Stimulated activated naive CD8-positive, alpha-beta T cell treated with anti-CD3 and anti-CD28 coated beads, Interleukin-15, Interleukin-2, amounts not matched to agents 100 ng/mL and 50 ng/mL, for 24 hours (primary cell): ENCODE results near the gene EVI2B.
"Not testable (repeated sequence)": the region's sequence is repeated elsewhere in the genome, so short reads cannot be mapped to it uniquely, and the experiment has no call there.

Experiments used
- H3K27ac Mint-ChIP-seq: one replicate; pipeline ENCODE4 v1.8.0; 2021; ENCODE audit warnings: mild to moderate bottlenecking, mixed read lengths
- H3K27me3 Mint-ChIP-seq: one replicate; pipeline ENCODE4 v1.8.0; 2021; ENCODE audit warnings: mixed read lengths
- H3K36me3 Mint-ChIP-seq: one replicate; pipeline ENCODE4 v1.8.0; 2021; ENCODE audit warnings: low read depth, mixed read lengths
- H3K4me1 Mint-ChIP-seq: one replicate; pipeline ENCODE4 v1.8.0; 2021; ENCODE audit warnings: low read depth, mixed read lengths
- H3K4me3 Mint-ChIP-seq: one replicate; pipeline ENCODE4 v1.8.0; 2021; ENCODE audit warnings: mild to moderate bottlenecking, mixed read lengths
- H3K9me3 Mint-ChIP-seq: one replicate; pipeline ENCODE4 v1.8.0; 2021; ENCODE audit warnings: mixed read lengths

The EVI2B gene

DNA sequence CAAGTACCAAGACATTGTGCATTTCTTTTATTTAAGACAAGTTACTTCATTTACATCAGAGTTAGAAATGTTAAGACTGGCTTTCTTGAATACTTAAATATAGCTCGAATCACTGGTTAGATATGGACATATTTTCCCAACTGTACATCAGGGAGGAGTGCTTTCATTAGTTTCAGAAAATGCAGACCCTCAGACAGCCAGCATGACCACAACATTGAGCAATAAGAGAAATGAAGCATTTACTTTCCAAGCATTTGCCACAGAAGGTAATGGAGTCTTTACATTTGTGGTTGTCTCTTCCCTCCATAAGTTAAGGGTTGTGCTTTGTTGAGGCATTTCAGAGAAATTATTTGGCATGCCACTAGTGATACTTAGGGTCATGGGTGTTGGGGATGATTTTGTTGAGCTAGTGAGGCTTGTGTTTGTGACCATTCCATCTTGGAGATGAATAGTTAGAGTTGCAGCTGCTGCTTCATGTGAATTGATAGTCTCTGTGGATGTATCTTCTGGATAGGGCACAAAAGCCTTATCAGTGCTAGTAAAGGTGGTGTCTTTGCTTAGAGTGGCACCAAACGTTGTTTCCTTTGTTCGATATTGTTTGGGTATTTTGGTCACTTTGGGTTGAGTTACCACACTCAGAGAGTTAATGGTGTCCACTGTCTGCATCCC is 18.9 kb downstream of the EVI2B start:
- peaks cover 10% of the 10 kb centered on the region for H3K36me3 Mint-ChIP-seq
- no peaks in the 10 kb centered on the region for H3K9me3 Mint-ChIP-seq
- no peak overlapping the region for H3K27ac Mint-ChIP-seq
- peaks cover 8% of the 10 kb centered on the region for H3K4me1 Mint-ChIP-seq
- no peak overlapping the region for H3K4me3 Mint-ChIP-seq
- H3K27me3 Mint-ChIP-seq: no peaks in the 10 kb centered on the region

DNA sequence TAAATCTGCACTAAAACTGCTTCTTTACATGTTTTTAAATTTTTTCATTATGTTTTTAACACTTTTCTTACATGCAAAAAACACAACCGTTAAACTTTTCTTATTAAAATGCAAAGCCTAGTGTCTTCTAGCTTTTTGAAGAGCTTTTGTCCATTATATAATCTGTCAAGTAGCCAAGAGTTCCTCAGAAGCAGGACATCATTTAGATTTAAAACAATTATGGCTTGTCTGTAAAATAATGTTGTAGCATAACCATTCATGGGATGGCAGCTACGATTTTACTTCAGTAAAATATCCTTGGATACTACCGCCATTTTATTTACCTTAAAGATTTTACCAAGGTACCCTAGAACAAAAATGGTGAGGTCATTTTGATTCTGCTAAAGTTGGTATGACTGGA is 19.6 kb downstream of the EVI2B start:
- peaks cover 8% of the 10 kb centered on the region for H3K4me1 Mint-ChIP-seq
- no peaks in the 10 kb centered on the region for H3K9me3 Mint-ChIP-seq
- H3K27ac Mint-ChIP-seq: no peak overlapping the region
- peaks cover 11% of the 10 kb centered on the region for H3K36me3 Mint-ChIP-seq
- H3K27me3 Mint-ChIP-seq: no peaks in the 10 kb centered on the region
- no peak overlapping the region for H3K4me3 Mint-ChIP-seq

DNA sequence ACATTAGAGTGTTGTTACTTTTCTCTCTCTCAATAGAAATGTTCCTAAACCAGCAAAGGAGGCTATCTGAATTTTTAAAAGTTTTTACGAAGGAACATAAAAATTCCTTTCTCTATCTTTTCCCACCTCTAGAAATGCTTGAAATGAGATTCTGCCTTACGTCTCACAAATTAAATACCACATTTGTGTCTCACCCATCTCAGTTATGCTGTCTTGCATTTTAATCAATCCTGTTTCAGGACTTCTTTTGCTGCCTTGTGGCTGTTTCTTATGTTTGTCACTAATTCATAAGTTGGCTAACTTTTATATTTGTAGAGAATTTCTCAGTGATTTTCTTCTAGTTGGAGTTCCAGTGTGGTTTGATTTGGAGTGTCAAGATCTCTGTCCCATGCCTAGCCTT is 20.3 kb downstream of the EVI2B start:
- peaks cover 18% of the 10 kb centered on the region for H3K36me3 Mint-ChIP-seq
- H3K27ac Mint-ChIP-seq: no peak overlapping the region

DNA sequence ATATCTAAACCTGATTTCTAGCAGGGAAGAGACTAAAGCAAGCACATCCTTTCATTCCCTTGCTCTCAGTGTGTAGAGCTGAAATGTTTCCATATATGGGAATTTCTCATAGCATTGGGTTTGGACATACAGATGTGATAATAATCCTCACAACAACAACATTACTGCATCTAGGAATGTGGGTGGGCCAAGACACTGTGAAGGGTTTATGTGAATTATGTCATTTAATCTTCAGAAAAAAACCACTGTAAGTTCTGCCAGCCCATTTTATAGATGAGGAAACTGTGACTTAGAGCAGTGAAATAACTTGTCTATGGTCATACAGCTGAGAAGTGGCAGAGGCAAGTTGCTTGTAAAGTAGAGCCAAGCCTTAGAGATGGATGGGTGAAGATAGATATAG is 22.0 kb downstream of the EVI2B start:
- peaks cover 27% of the 10 kb centered on the region for H3K36me3 Mint-ChIP-seq
- no peaks in the 10 kb centered on the region for H3K27me3 Mint-ChIP-seq
- no peak overlapping the region for H3K4me3 Mint-ChIP-seq
- H3K4me1 Mint-ChIP-seq: peaks cover 21% of the 10 kb centered on the region
- H3K27ac Mint-ChIP-seq: no peak overlapping the region
- H3K9me3 Mint-ChIP-seq: no peaks in the 10 kb centered on the region

More for the DNA sequence above, 20.3 kb downstream of the EVI2B start:
- Mint-ChIP-seq H3K4me3 (no peak overlapping the region), H3K9me3 (no peaks in the 10 kb centered on the region), H3K27me3 (no peaks in the 10 kb centered on the region), H3K4me1 (peaks cover 14% of the 10 kb centered on the region)

DNA sequence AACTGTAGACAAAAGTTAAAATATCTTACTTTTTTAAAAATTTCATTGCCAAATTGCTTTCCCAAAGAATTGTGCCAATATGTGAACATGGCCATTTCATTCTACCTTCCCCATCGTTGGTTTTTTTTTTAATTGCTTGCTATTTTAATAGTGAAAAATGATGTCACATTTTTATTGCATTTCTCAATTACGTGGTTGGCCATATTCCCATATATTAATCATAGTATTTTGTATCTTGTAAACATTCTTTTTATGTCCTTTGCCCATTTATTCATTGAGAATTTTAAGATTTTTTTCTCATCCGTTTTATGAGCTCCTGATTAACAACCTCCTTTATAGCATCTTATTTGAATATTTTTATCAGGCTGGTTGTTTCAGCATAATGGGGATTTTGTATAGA is 24.1 kb downstream of the EVI2B start:
- Mint-ChIP-seq H3K4me3 (no peak overlapping the region), H3K9me3 (no peaks in the 10 kb centered on the region), H3K27ac (no peak overlapping the region), H3K27me3 (no peaks in the 10 kb centered on the region), H3K36me3 (peaks cover 30% of the 10 kb centered on the region), H3K4me1 (peaks cover 21% of the 10 kb centered on the region)

DNA sequence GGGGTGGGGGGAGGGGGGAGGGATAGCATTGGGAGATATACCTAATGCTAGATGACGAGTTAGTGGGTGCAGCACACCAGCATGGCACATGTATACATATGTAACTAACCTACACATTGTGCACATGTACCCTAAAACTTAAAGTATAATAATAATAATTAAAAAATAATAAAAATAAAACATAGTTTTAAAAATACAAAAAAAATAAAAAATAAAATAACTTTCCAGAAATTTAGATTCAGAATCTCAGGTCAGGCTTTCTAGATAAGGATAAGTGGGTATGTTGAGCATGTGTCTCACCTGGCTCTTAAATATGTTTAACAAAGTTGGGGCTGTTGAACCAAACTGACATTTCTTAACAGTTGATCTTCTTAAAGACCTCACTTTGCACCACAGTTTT is 25.9 kb downstream of the EVI2B start:
- H3K4me1 Mint-ChIP-seq: peaks cover 21% of the 10 kb centered on the region
- H3K27ac Mint-ChIP-seq: not testable (repeated sequence)

DNA sequence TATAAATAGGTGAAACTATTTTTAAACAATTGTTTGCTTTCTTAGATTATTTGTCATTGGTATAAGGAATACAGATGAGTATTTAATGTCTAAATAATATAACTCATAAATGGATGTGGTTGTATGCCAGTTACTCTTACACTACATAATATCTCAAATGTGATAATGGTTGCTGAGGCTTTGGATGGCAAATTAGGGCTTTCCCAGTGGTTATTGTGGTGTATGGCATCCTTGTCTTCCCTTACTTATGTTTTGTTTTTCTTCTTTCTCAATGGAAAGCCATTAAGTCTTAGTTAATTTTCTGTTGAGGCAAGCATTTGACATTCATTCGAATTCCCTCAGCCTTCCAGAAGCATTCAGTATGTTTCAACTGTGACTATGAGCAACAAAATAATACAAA is 27.3 kb downstream of the EVI2B start:
- Mint-ChIP-seq H3K9me3 (no peaks in the 10 kb centered on the region), H3K4me1 (peaks cover 21% of the 10 kb centered on the region), H3K36me3 (peaks cover 29% of the 10 kb centered on the region), H3K27me3 (no peaks in the 10 kb centered on the region), H3K4me3 (no peak overlapping the region), H3K27ac (no peak overlapping the region)

More for the DNA sequence above, 25.9 kb downstream of the EVI2B start:
- H3K27me3 Mint-ChIP-seq, H3K9me3 Mint-ChIP-seq, H3K4me3 Mint-ChIP-seq: not testable (repeated sequence)
- H3K36me3 Mint-ChIP-seq: peaks cover 25% of the 10 kb centered on the region

DNA sequence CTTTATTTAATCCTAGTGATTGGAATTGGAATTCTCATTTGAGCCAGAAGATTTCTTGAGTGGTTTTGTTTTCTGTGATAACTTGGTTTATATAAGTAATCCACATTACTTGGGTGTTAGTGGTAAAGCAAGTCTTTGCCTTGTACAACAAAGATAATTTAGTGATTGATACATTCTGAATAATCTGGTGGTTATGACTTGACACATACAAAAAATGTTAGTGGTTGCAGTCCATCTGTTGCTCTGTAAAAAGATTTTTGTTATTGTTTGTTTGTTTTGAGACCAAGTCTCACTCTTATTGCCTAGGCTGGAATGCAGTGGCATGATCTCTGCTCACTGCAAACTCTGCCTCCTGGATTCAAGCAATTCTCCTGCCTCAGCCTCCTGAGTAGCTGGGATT is 30.0 kb downstream of the EVI2B start:
- peaks cover 9% of the 10 kb centered on the region for H3K4me1 Mint-ChIP-seq
- H3K27me3 Mint-ChIP-seq: no peaks in the 10 kb centered on the region
- peaks cover 34% of the 10 kb centered on the region for H3K36me3 Mint-ChIP-seq
- H3K9me3 Mint-ChIP-seq: no peaks in the 10 kb centered on the region
- no peak overlapping the region for H3K4me3 Mint-ChIP-seq
- H3K27ac Mint-ChIP-seq: no peak overlapping the region

DNA sequence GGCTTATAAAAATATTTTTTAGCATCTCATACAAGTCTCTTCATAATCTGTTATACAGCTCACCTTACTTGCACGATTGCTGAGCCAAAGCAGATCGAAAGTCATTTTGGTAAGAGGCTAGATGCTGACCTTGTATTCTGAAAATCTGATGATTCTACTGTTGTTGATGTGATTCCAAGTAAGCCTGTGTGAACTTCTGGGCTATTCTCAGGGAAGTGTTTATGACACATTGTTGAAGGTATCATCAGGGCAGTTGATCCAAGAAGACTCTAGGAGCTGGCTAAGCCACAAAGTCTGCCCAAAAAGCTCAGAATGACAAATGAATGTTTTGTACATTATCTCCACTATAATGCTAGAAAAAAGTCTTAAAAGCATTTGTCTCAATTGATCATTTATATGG is 32.8 kb downstream of the EVI2B start:
- Mint-ChIP-seq H3K27me3 (no peaks in the 10 kb centered on the region), H3K27ac (no peak overlapping the region), H3K4me1 (no peaks in the 10 kb centered on the region), H3K36me3 (peaks cover 39% of the 10 kb centered on the region), H3K9me3 (no peaks in the 10 kb centered on the region), H3K4me3 (no peak overlapping the region)

DNA sequence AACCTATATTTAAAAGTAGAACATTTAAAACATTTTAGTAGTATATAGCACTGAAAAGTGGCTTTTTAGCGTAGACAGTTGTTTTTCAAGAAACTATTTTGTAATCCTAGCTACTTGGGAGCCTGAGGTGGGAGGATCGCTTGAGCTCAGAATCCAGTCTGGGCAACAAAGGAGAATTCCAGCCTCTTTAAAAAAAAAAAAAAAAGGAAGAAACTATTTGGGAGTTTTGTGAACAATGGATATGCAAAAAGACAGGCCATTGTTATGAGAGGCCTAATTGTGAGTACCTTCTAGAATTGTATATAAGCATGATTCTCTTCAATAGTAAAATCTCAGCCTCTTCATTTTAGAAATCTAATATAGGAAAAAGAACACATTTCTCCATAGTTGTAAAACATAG is 34.5 kb downstream of the EVI2B start:
- Mint-ChIP-seq H3K27ac (no peak overlapping the region), H3K9me3 (no peaks in the 10 kb centered on the region)

DNA sequence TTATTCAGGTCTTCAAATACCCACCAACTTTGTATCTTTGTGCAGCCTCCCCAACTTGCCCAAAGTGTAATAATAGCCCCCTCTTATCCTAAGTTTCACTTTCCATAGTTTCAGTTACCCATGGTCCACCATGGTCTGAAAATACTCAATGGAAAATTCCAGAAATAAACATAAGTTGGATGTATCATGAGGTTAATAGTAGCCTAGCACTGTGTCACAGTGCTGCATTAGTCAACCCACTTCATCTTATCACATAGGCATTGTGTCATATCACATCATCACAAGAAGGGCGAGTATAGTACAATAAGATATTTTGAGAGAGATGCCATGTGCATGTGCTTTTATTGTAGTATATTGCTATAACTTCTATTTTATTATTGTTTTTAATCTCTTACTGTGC is 38.7 kb downstream of the EVI2B start:
- no peaks in the 10 kb centered on the region for H3K27me3 Mint-ChIP-seq
- H3K4me1 Mint-ChIP-seq: no peaks in the 10 kb centered on the region
- peaks cover 39% of the 10 kb centered on the region for H3K36me3 Mint-ChIP-seq
- H3K27ac Mint-ChIP-seq: no peak overlapping the region
- H3K4me3 Mint-ChIP-seq: no peak overlapping the region
- H3K9me3 Mint-ChIP-seq: no peaks in the 10 kb centered on the region

More for the DNA sequence above, 34.5 kb downstream of the EVI2B start:
- H3K36me3 Mint-ChIP-seq: peaks cover 39% of the 10 kb centered on the region
- no peaks in the 10 kb centered on the region for H3K27me3 Mint-ChIP-seq
- H3K4me3 Mint-ChIP-seq: no peak overlapping the region
- H3K4me1 Mint-ChIP-seq: no peaks in the 10 kb centered on the region

DNA sequence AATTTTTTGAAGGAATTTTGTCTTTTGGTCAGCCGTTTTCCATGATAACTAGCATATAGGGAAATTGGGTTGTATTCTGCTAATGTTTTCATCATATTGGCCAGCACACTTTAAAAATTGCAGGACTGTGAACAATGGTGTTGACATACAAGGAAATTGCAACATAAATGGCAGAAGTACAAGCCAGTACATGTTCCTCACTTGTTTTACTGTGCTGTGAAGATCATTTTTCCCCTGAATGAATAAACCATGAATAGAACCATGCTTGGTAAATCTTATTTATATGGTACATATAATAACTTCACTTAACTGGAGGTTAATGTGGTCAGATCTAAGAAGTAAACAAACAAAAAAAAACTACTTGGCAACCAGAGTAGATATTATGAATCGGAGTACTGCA is 39.6 kb downstream of the EVI2B start:
- no peaks in the 10 kb centered on the region for H3K9me3 Mint-ChIP-seq
- H3K4me3 Mint-ChIP-seq: no peak overlapping the region
- no peaks in the 10 kb centered on the region for H3K4me1 Mint-ChIP-seq
- H3K27me3 Mint-ChIP-seq: no peaks in the 10 kb centered on the region
- H3K27ac Mint-ChIP-seq: no peak overlapping the region
- H3K36me3 Mint-ChIP-seq: peaks cover 35% of the 10 kb centered on the region

DNA sequence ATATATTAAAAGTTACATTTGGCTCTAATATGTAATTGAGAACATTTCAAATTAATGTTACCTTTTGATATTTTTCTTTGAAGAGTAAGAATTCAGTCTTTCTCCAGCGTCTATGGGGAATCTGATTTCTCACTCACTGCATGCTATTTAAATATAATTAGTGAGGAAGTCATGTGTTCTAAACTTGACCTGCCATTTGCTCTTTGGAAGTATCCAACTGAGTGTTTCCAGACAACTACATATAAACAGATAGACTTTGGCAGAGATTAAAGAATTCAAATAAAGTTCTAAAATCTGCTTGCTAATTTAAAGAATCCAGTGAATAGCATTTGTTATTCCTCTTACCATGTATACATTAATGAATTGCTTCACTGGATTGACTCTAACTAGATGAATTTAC is 40.3 kb downstream of the EVI2B start:
- Mint-ChIP-seq H3K4me3 (no peak overlapping the region), H3K9me3 (no peaks in the 10 kb centered on the region), H3K4me1 (no peaks in the 10 kb centered on the region), H3K36me3 (peaks cover 39% of the 10 kb centered on the region), H3K27ac (no peak overlapping the region), H3K27me3 (no peaks in the 10 kb centered on the region)

DNA sequence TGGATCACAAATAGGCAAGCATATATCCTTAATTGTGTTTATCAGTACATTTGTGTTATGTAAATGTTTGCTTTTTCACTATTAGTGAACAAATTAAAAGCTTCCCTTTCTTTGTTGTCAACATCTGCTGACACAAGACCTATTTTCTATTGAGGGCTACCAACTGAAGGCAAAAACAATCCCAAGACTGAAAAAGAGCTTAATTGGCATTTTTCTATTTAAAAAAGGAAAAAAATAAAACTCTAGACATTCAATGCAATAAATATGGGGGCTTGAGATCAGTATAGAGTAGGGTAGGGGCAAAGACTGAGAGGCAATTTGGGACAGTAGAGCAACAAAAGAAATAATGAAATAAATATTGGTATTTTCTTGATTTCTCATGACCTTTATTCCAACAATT is 41.1 kb downstream of the EVI2B start:
- H3K27me3 Mint-ChIP-seq: no peaks in the 10 kb centered on the region
- no peaks in the 10 kb centered on the region for H3K9me3 Mint-ChIP-seq
- H3K27ac Mint-ChIP-seq: no peak overlapping the region
- H3K36me3 Mint-ChIP-seq: peaks cover 38% of the 10 kb centered on the region
- no peak overlapping the region for H3K4me3 Mint-ChIP-seq
- no peaks in the 10 kb centered on the region for H3K4me1 Mint-ChIP-seq

DNA sequence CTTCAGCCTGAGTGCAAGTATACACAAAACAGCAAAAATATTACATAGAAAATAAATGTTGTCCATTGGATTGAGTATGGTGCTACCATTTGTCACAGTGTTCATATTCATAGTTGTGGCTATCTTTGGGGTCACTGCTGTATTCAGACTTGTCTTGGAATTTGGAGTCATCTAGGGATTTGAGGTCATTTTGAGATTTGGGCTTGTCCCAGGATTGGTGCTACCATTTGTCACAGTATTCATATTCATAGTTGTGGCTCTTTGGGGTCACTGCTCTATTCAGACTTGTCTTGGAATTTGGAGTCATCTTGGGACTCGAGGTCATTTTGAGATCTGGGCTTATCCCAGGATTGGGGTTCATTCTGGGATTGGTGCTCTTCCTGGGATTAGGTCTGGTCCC is 41.6 kb downstream of the EVI2B start:
- Mint-ChIP-seq H3K9me3 (no peaks in the 10 kb centered on the region), H3K4me1 (no peaks in the 10 kb centered on the region), H3K4me3 (no peak overlapping the region), H3K36me3 (peaks cover 38% of the 10 kb centered on the region), H3K27ac (no peak overlapping the region), H3K27me3 (no peaks in the 10 kb centered on the region)

DNA sequence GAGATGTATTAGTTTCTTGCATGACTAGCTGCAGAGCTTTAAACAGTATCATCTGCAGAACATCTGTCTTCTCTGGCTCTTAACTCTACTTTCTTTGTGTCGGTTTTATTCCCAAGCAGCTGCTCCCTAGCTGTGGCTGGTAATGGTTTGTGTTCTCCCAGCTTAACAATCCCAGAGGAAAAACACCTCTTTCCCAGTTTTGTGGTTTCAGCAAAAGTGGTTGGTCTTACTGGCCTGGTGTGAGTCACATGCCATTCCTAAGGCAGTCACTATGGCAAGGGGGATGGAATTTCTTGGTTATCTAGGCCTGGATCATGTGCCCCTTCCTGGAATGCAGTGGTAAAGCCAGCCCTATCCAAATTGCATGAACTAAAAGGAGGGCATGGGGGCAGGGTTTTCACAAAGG is 44.3 kb downstream of the EVI2B start:
- Mint-ChIP-seq H3K9me3 (no peaks in the 10 kb centered on the region), H3K36me3 (peaks cover 40% of the 10 kb centered on the region), H3K4me3 (no peak overlapping the region), H3K27ac (no peak overlapping the region), H3K27me3 (no peaks in the 10 kb centered on the region), H3K4me1 (peaks cover 3% of the 10 kb centered on the region)
